Right cardiac atrium (tissue), 5 donors: ENCODE data around the gene COX6B2. TPM values are rescaled to one million over a fixed set of nuclear protein-coding genes. Genes with fewer than 3 reads are reported as not detected.

ENCODE experiments used
- polyA plus RNA-seq: library from polyadenylated mRNA; stranded (reverse); fragments of 200-250 nt; gene quantifications from one replicate; pipeline ENCODE4 v1.2.3, GENCODE V29; 2013
- total RNA-seq, 4 donors: library from RNA; stranded (reverse); fragmentation: NEBNext Ultra II Directional; extraction: Animal tissue kit (Norgen Biotek cat#: 25700); gene quantifications; one replicate each; pipeline ENCODE4 v1.2.1, GENCODE V29; 2021
- donor health status: healthy with polysubstance abuse.
- donor health status: DM: no; HTN: yes; CAD: no.
- donor health status: DM: no; HTN: no; CAD: no.
- donor health status: DM: no; HTN: yes; CAD: no; lungs with severe emphysema.
- donor health status: DM: yes; HTN: yes; CAD: no.

The COX6B2 gene
- total and polyA plus RNA-seq, 5 donors, result not detected

Other genes with a start within 250 kb of the COX6B2 start
- 100 to 1,000 TPM; 125 to 244 (median 147) TPM for gene PPP1R12C, start 237.1 kb downstream of the COX6B2 start, total RNA-seq
- 221 TPM for gene PPP1R12C, start 237.1 kb downstream of the COX6B2 start, polyA plus RNA-seq
- 10 to 100 TPM in 3 of 4 donors, 1 to 10 TPM in 1; 8.0 to 25.3 (median 14.7) TPM for gene TNNT1, start 205.5 kb downstream of the COX6B2 start, total RNA-seq
- 34.8 TPM for gene TNNT1, start 205.5 kb downstream of the COX6B2 start, polyA plus RNA-seq
- gene TNNI3, start 197.0 kb downstream of the COX6B2 start, total RNA-seq, result 1,000 to 10,000 TPM; 1,638 to 3,997 (median 2,736) TPM
- gene TNNI3, start 197.0 kb downstream of the COX6B2 start, polyA plus RNA-seq, result 8,501 TPM
- 1 to 10 TPM in 3 of 4 donors, under 1 TPM in 1; 0.56 to 1.6 (median 1.3) TPM for gene DNAAF3, start 188.1 kb downstream of the COX6B2 start, total RNA-seq
- 2.9 TPM for gene DNAAF3, start 188.1 kb downstream of the COX6B2 start, polyA plus RNA-seq
- gene SYT5, start 174.4 kb downstream of the COX6B2 start, total RNA-seq, result 1 to 10 TPM in 1 of 4 donors, not detected in 3; 1.3 TPM
- gene SYT5, start 174.4 kb downstream of the COX6B2 start, polyA plus RNA-seq, result 0.09 TPM
- gene PTPRH, start 145.2 kb downstream of the COX6B2 start, total RNA-seq, result 1 to 10 TPM in 2 of 4 donors, under 1 TPM in 2; 0.14 to 3.1 (median 0.75) TPM
- 0.72 TPM for gene PTPRH, start 145.2 kb downstream of the COX6B2 start, polyA plus RNA-seq
- gene TMEM86B, start 126.0 kb downstream of the COX6B2 start, total RNA-seq, result 1 to 10 TPM in 3 of 4 donors, under 1 TPM in 1; 0.80 to 2.1 (median 1.3) TPM
- gene TMEM86B, start 126.0 kb downstream of the COX6B2 start, polyA plus RNA-seq, result 1.6 TPM
- 10 to 100 TPM; 39.3 to 43.5 (median 41.4) TPM for gene PPP6R1, start 95.7 kb downstream of the COX6B2 start, total RNA-seq
- 31.7 TPM for gene PPP6R1, start 95.7 kb downstream of the COX6B2 start, polyA plus RNA-seq
- gene HSPBP1, start 74.6 kb downstream of the COX6B2 start, total RNA-seq, result 10 to 100 TPM; 27.7 to 35.1 (median 31.3) TPM
- 48.0 TPM for gene HSPBP1, start 74.6 kb downstream of the COX6B2 start, polyA plus RNA-seq
- 10 to 100 TPM; 17.2 to 20.5 (median 19.5) TPM for gene BRSK1, start 70.7 kb downstream of the COX6B2 start, total RNA-seq
- 11.9 TPM for gene BRSK1, start 70.7 kb downstream of the COX6B2 start, polyA plus RNA-seq
- 1 to 10 TPM; 2.0 to 2.4 (median 2.2) TPM for gene TMEM150B, start 29.4 kb downstream of the COX6B2 start, total RNA-seq
- gene TMEM150B, start 29.4 kb downstream of the COX6B2 start, polyA plus RNA-seq, result 0.68 TPM
- gene KMT5C, start 14.8 kb downstream of the COX6B2 start, total RNA-seq, result 1 to 10 TPM; 6.7 to 9.8 (median 8.4) TPM
- gene KMT5C, start 14.8 kb downstream of the COX6B2 start, polyA plus RNA-seq, result 6.3 TPM
- gene GARIN5B, start 8.5 kb upstream of the COX6B2 start, total RNA-seq, result not detected
- gene GARIN5B, start 8.5 kb upstream of the COX6B2 start, polyA plus RNA-seq, result not detected
- gene IL11, start 15.7 kb upstream of the COX6B2 start, total RNA-seq, result not detected
- not detected for gene IL11, start 15.7 kb upstream of the COX6B2 start, polyA plus RNA-seq
- not detected for gene TMEM190, start 22.1 kb upstream of the COX6B2 start, total RNA-seq
- not detected for gene TMEM190, start 22.1 kb upstream of the COX6B2 start, polyA plus RNA-seq
- gene TMEM238, start 29.6 kb upstream of the COX6B2 start, total RNA-seq, result 1 to 10 TPM in 1 of 4 donors, under 1 TPM in 3; 0.47 to 1.2 (median 0.56) TPM
- gene TMEM238, start 29.6 kb upstream of the COX6B2 start, polyA plus RNA-seq, result 0.14 TPM
- 1,000 to 10,000 TPM in 1 of 4 donors, 100 to 1,000 TPM in 3; 656 to 1,015 (median 735) TPM for gene RPL28, start 31.2 kb upstream of the COX6B2 start, total RNA-seq
- gene RPL28, start 31.2 kb upstream of the COX6B2 start, polyA plus RNA-seq, result 806 TPM
- 10 to 100 TPM; 21.0 to 32.7 (median 27.8) TPM for gene UBE2S, start 53.1 kb upstream of the COX6B2 start, total RNA-seq
- gene UBE2S, start 53.1 kb upstream of the COX6B2 start, polyA plus RNA-seq, result 12.2 TPM
- gene SHISA7, start 88.6 kb upstream of the COX6B2 start, total RNA-seq, result not detected
- gene SHISA7, start 88.6 kb upstream of the COX6B2 start, polyA plus RNA-seq, result 0.05 TPM
- 10 to 100 TPM; 49.6 to 73.9 (median 62.0) TPM for gene ISOC2, start 106.9 kb upstream of the COX6B2 start, total RNA-seq
- 111 TPM for gene ISOC2, start 106.9 kb upstream of the COX6B2 start, polyA plus RNA-seq
- not detected for gene C19orf85, start 110.0 kb upstream of the COX6B2 start, total RNA-seq
- gene C19orf85, start 110.0 kb upstream of the COX6B2 start, polyA plus RNA-seq, result not detected
- 1 to 10 TPM; 5.6 to 8.1 (median 6.7) TPM for gene ZNF628, start 121.9 kb upstream of the COX6B2 start, total RNA-seq
- 7.7 TPM for gene ZNF628, start 121.9 kb upstream of the COX6B2 start, polyA plus RNA-seq
- 10 to 100 TPM; 13.6 to 20.8 (median 15.0) TPM for gene NAT14, start 130.5 kb upstream of the COX6B2 start, total RNA-seq
- 15.8 TPM for gene NAT14, start 130.5 kb upstream of the COX6B2 start, polyA plus RNA-seq
- gene SSC5D, start 133.7 kb upstream of the COX6B2 start, total RNA-seq, result 10 to 100 TPM in 1 of 4 donors, 1 to 10 TPM in 3; 6.8 to 10.2 (median 8.1) TPM
- gene SSC5D, start 133.7 kb upstream of the COX6B2 start, polyA plus RNA-seq, result 4.4 TPM
- 100 to 1,000 TPM; 205 to 239 (median 209) TPM for gene SBK2, start 182.4 kb upstream of the COX6B2 start, total RNA-seq
- gene SBK2, start 182.4 kb upstream of the COX6B2 start, polyA plus RNA-seq, result 228 TPM
- gene SBK3, start 190.8 kb upstream of the COX6B2 start, total RNA-seq, result 100 to 1,000 TPM in 2 of 4 donors, 10 to 100 TPM in 2; 80.3 to 211 (median 109) TPM
- 103 TPM for gene SBK3, start 190.8 kb upstream of the COX6B2 start, polyA plus RNA-seq
- 10 to 100 TPM; 12.4 to 15.5 (median 14.2) TPM for gene ZNF579, start 226.1 kb upstream of the COX6B2 start, total RNA-seq
- 10.2 TPM for gene ZNF579, start 226.1 kb upstream of the COX6B2 start, polyA plus RNA-seq
- gene FIZ1, start 244.8 kb upstream of the COX6B2 start, total RNA-seq, result 10 to 100 TPM; 17.5 to 20.0 (median 18.4) TPM
- 16.3 TPM for gene FIZ1, start 244.8 kb upstream of the COX6B2 start, polyA plus RNA-seq
- 10 to 100 TPM; 11.4 to 18.5 (median 17.5) TPM for gene ZNF524, start 245.6 kb upstream of the COX6B2 start, total RNA-seq
- 27.1 TPM for gene ZNF524, start 245.6 kb upstream of the COX6B2 start, polyA plus RNA-seq